WI38 (cell line): Measurements from ENCODE around the gene ATP2B3.

Experiments
- H3K4me3 ChIP-seq: 2 replicates; pipeline ENCODE4 v1.5.1; 2011; ENCODE audit warnings: low read depth, mild to moderate bottlenecking, control low read depth, low read length
- CTCF ChIP-seq: IDR thresholded peaks from 2 replicates; pipeline ENCODE4 v1.5.1; 2012; ENCODE audit warnings: low read depth, mild to moderate bottlenecking, control low read depth, low read length

The ATP2B3 gene

DNA sequence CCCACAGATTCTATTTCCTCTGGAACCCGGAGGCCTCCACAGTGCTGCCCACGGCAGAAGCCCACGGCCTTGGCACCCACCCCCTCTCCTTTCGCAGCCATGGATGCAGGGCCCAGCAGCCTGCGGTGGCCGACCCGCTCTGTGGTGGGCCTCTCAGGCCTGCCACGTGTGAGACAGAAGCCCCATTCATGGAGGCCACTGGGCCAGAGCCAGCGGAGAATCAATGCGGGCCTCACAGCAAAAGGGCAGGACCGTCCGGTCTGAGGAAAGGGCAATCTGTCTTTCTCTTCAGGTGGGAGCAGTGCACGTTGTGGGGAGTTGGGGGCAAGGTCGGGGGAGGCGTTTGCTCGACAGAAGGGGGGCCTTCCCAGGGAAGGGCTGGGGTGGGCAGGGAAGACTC is 38.7 kb upstream of the ATP2B3 start:
- H3K4me3 ChIP-seq, result no peak overlapping the region
- TF ChIP-seq CTCF, result no peak

DNA sequence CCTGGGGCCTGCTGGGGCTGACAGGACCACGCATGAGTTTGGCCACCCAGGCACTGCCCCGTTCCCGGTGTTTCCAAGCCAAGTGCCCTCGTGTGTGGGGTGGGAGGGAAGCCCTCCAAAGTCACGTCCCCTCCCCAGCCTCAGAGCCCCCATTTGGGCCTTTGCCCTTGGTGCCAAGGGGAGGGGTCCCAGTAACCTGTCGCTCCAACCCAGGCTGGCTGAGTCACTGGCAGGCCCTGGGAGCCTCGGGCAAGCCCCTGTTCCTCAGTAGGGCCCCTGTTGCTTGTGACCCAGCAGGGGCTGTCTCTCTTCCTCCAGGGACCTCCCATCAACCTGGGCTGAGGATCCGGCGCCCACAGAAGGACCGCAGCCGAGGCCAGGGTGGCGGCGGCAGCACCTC is 36.4 kb upstream of the ATP2B3 start:
- no peak for TF ChIP-seq CTCF
- H3K4me3 ChIP-seq, result no peak overlapping the region

GRCh38 chrX:153482376-153483015 is 34.9 kb upstream of the ATP2B3 start:
- no peak for TF ChIP-seq CTCF

DNA sequence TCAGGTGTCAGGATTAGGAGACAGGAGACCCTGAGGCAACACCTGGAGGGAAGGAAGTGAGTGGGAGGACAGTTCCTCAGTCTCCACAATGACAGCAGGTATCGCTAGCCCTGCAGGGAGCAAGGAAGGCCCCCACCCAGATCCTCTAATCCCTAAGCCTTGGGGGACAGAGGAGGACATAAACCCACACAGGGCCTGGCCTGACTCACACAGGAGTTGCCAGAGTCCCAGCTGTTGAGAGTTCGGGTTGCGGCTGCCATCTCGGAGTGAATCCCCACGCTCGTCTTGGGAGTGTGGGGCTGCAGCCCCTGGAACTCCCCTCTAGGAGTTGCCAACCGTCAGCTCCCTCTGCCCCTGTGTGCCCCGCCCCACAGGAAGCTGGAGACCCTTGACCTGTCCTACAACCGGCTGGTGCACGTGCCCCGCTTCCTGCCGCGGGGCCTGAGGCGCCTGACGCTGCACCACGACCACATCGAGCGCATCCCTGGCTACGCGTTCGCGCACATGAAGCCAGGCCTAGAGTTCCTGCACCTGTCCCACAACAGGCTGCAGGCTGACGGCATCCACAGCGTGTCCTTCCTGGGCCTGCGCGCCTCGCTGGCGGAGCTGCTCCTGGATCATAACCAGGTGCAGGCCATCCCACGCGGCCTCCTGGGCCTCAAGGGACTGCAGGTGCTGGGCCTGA is 31.9 kb upstream of the ATP2B3 start:
- TF ChIP-seq CTCF, result no peak
- H3K4me3 ChIP-seq, result no peak overlapping the region

More at GRCh38 chrX:153482376-153483015, 34.9 kb upstream of the ATP2B3 start:
- H3K4me3 ChIP-seq, result no peak overlapping the region

- no peak for TF ChIP-seq CTCF
- H3K4me3 ChIP-seq, result no peak overlapping the region
These were observed 31.3 kb upstream of the ATP2B3 start for GRCh38 chrX:153486171-153486570.

- no peak overlapping the region for H3K4me3 ChIP-seq
- no peak for TF ChIP-seq CTCF
These were observed 29.8 kb upstream of the ATP2B3 start for GRCh38 chrX:153487590-153488071.

DNA sequence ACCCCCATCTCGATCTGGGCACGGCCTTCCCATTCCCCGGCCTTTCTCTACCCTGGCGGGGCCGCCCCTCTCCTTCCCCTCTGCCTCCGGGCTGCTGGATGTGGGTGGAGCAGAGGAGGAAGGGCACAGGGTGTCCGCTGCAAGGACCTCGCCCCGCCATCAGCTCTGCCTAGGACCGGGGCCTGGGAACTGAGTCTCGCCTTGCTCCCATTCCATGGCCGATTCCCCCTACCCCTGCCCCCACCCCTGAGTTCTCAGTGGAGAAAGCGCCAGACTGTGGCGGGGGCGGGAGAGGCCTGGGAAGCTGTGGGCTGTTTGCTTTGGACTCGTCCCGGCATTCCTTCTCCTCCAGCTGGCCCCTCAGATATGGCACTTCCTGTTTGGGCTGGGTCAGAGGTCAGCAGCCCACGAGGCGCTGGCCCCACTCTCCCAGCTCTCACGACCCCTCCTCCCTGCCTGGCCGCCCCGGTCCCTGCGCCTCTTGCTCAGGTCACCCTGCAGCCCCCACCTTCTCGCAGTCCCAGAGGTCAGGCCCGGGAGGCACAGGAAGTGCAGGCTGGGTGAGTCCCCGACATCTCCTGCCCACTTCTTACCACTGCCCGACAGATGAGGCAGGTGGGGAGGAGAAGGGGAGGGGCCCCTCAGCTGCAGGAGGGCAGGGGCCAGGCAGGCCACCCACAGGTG is 29.1 kb upstream of the ATP2B3 start:
- no peak overlapping the region for H3K4me3 ChIP-seq
- no peak for TF ChIP-seq CTCF
